HepG2 (cell line): ENCODE results near the gene SIGMAR1. TPM values are rescaled to one million over a fixed set of nuclear protein-coding genes. Genes with fewer than 3 reads are reported as not detected.
A peak's percentile ranks its signal among the peaks of the same experiment; 100 is the strongest.

Experiments
- ELF3 ChIP-seq: IDR thresholded peaks from 2 replicates; pipeline ENCODE4 v1.6.1; 2016; ENCODE audit warnings: missing genetic modification reagents, missing compliant biosample characterization
- GATAD2A ChIP-seq: IDR thresholded peaks from 2 replicates; pipeline ENCODE4 v1.6.1; 2016
- HMGXB3 ChIP-seq: sonication (generic); formaldehyde crosslinking; IDR thresholded peaks from 2 replicates; pipeline ENCODE4 v1.4.0; 2020; ENCODE audit warnings: missing genetic modification reagents, borderline replicate concordance
- JUND ChIP-seq: sonication (generic); formaldehyde crosslinking; IDR thresholded peaks from 2 replicates; pipeline ENCODE4 v1.8.0; 2022; ENCODE audit warnings: mild to moderate bottlenecking, missing genetic modification reagents
- NBN ChIP-seq: fragments of 450-650 bp; conservative IDR thresholded peaks from 2 replicates; pipeline ENCODE4 v1.6.1; 2017
- ONECUT2 ChIP-seq: sonication (generic); formaldehyde crosslinking; IDR thresholded peaks from 2 replicates; pipeline ENCODE4 v1.4.0; 2020; ENCODE audit warnings: missing genetic modification reagents
- USF2 ChIP-seq, 2 experiments: sonication (generic) in 1 of 2; formaldehyde crosslinking in 1 of 2; IDR thresholded peaks; 2 replicates each; pipeline versions ENCODE4 v1.5.1 to v1.6.1; 2011 to 2020; ENCODE audit warnings: borderline replicate concordance in 1 of 2, low read depth in 1 of 2, low read length in 1 of 2, mild to moderate bottlenecking in 1 of 2, missing genetic modification reagents in 1 of 2, moderate library complexity in 1 of 2
- ZBTB1 ChIP-seq: sonication (generic); formaldehyde crosslinking; IDR thresholded peaks from 2 replicates; pipeline ENCODE4 v1.4.0; 2020; ENCODE audit warnings: missing genetic modification reagents, borderline replicate concordance
- ZFP91 ChIP-seq: sonication (generic); formaldehyde crosslinking; IDR thresholded peaks from 2 replicates; pipeline ENCODE4 v1.9.0; 2022; ENCODE audit warnings: missing genetic modification reagents, mild to moderate bottlenecking, borderline replicate concordance
- ZNF263 ChIP-seq: sonication (generic); formaldehyde crosslinking; IDR thresholded peaks from 2 replicates; pipeline ENCODE4 v1.4.0; 2020; ENCODE audit warnings: missing genetic modification reagents
- ZNF354B ChIP-seq: sonication (generic); formaldehyde crosslinking; IDR thresholded peaks from 2 replicates; pipeline ENCODE4 v1.8.0; 2022; ENCODE audit warnings: mild to moderate bottlenecking, missing genetic modification reagents
- ZNF501 ChIP-seq: sonication (generic); formaldehyde crosslinking; IDR thresholded peaks from 2 replicates; pipeline ENCODE4 v1.5.1; 2020; ENCODE audit warnings: mild to moderate bottlenecking, moderate library complexity, missing genetic modification reagents
- ZNF574 ChIP-seq: sonication (generic); formaldehyde crosslinking; IDR thresholded peaks from 2 replicates; pipeline ENCODE4 v1.4.0; 2020; ENCODE audit warnings: missing genetic modification reagents
- ZNF674 ChIP-seq: sonication (generic); formaldehyde crosslinking; IDR thresholded peaks from 2 replicates; pipeline ENCODE4 v1.5.0; 2020; ENCODE audit warnings: low read depth, mild to moderate bottlenecking, missing genetic modification reagents
- ZSCAN5A ChIP-seq: sonication (generic); formaldehyde crosslinking; IDR thresholded peaks from 2 replicates; pipeline ENCODE4 v1.8.0; 2022; ENCODE audit warnings: mild to moderate bottlenecking, missing genetic modification reagents, borderline replicate concordance
- polyA plus RNA-seq, 8 experiments: library from polyadenylated mRNA; depleted of rRNA in 3 of 8; stranded (reverse) in 7 of 8; unstranded in 1 of 8; fragments of >200 nt; fragmentation: Illumina TruSeq in 4 of 8; extraction: Trizol in 4 of 8; gene quantifications; 2 replicates each; pipeline versions ENCODE4 v1.2.1 to v1.2.3, GENCODE V29; 2011 to 2016; ENCODE audit warnings: low read depth in 4 of 8, missing spikeins in 1 of 8, mixed read lengths in 1 of 8; ENCODE audit not compliant: insufficient read depth in 1 of 8
- total RNA-seq, 5 experiments: library from RNA; depleted of rRNA; stranded (reverse); fragments of >200 nt; fragmentation: Illumina TruSeq; extraction: Trizol; gene quantifications; 2 replicates each; pipeline ENCODE4 v1.2.3, GENCODE V29; 2016; ENCODE audit warnings: low read depth in 1 of 5

Gene SIGMAR1
- total and polyA plus RNA-seq, 2 of the 13 experiments (the other 11 are each of a cell fraction or from before 2014, with no cell fraction given), result 38.9 to 60.8 TPM

GRCh38 chr9:34646211-34647083 is 8.9 kb upstream of the SIGMAR1 start, which contains the start of gene GALT (continued):
- no peak for TF ChIP-seq HMGXB3 (CRISPR knock-in tag)
- TF ChIP-seq ZNF574 (CRISPR knock-in tag), result peak; percentile 54
- TF ChIP-seq NBN, result no peak
- TF ChIP-seq JUND (CRISPR knock-in tag), result 0 out of 2 replicates have a peak, but pooled peaks have one; percentile 37
- TF ChIP-seq USF2 (IDR thresholded peaks at IDR 0.05; ENCODE audit: low read depth, low read length), result peak; percentile 92
- peak; percentile 100; the same call in 1 of the 2 replicates for TF ChIP-seq USF2 (CRISPR knock-in tag; IDR thresholded peaks at IDR 0.05; ENCODE audit: borderline replicate concordance)
- peak; percentile 63; the same call in 1 of the 2 replicates for TF ChIP-seq ZNF263 (CRISPR knock-in tag)
- peak; percentile 87; the same call in 1 of the 2 replicates for TF ChIP-seq ZFP91
- no peak for TF ChIP-seq ZNF674 (CRISPR knock-in tag)
- peak; percentile 81 for TF ChIP-seq GATAD2A (CRISPR knock-in tag)
- TF ChIP-seq ZBTB1 (CRISPR knock-in tag), result no peak
- TF ChIP-seq ZNF501 (CRISPR knock-in tag), result peak; percentile 91
- no peak for TF ChIP-seq ONECUT2 (CRISPR knock-in tag)
- 0 out of 2 replicates have a peak, but pooled peaks have one; percentile 11 for TF ChIP-seq ELF3 (CRISPR knock-in tag)
- TF ChIP-seq ZNF354B (CRISPR knock-in tag), result no peak
- no peak for TF ChIP-seq ZSCAN5A (CRISPR knock-in tag)
